ENCODE results near the gene NOB1. TPM values are rescaled to one million over a fixed set of nuclear protein-coding genes. Genes with fewer than 3 reads are reported as not detected.

NOB1 gene
- total and polyA plus RNA-seq, 2 of the 4 experiments (the other 2 are of a cell fraction): 47.0 to 58.1 TPM

GRCh38 chr16:69699915-69700314, 54.8 kb downstream of the NOB1 start:
- Histone ChIP-seq H2BK120ac (ENCODE audit: low read depth, low read length) (no peak overlapping the region), H3K14ac (replicated peaks; ENCODE audit: low read depth, low read length) (no peak overlapping the region), H3K4me2 (ENCODE audit: low read depth, low read length) (no peak overlapping the region), H3K9me1 (ENCODE audit: insufficient read depth, low read length) (peaks cover 5% of the 10 kb centered on the region; the same call in 1 of the 2 replicates), H3K4me3 (ENCODE audit: insufficient read depth, low read depth, low read length) (no peak overlapping the region), H2BK20ac (ENCODE audit: low read depth, low read length) (no peak overlapping the region), H4K91ac (ENCODE audit: insufficient read depth, low read depth, low read length) (no peak overlapping the region), H4K8ac (ENCODE audit: low read depth in 2 of 2, low read length in 2 of 2) (no peak overlapping the region; a peak in 1 of 4 replicates), H4K20me1 (ENCODE audit: insufficient read depth, low read length) (peaks cover 4% of the 10 kb centered on the region; the same call in 1 of the 2 replicates), H3K27me3 (ENCODE audit: control insufficient read depth, insufficient read depth, low read length) (no peaks in the 10 kb centered on the region), H3K9me3 (ENCODE audit: control insufficient read depth, insufficient read depth, low read length) (no peaks in the 10 kb centered on the region), H2BK5ac (ENCODE audit: low read depth, low read length, poor library complexity, severe bottlenecking) (peak overlapping the region; percentile 11), H3K18ac (ENCODE audit: low read depth, low read length) (no peak overlapping the region), H3K23ac (ENCODE audit: low read depth, low read length) (no peak overlapping the region), H3K4me1 (ENCODE audit: control insufficient read depth, insufficient read depth, low read length) (peaks cover 2% of the 10 kb centered on the region), H3K36me3 (ENCODE audit: control insufficient read depth, insufficient read depth, low read length) (peaks cover 18% of the 10 kb centered on the region), H2AFZ (replicated peaks; ENCODE audit: low read length, poor library complexity) (no peak overlapping the region), H3K4ac (ENCODE audit: low read depth, low read length) (no peak overlapping the region), H3K9ac (ENCODE audit: low read depth, low read length) (no peak overlapping the region), H2AK5ac (ENCODE audit: low read depth, low read length) (no peak overlapping the region), H4K5ac (ENCODE audit: low read depth, low read length) (no peak overlapping the region), H2BK15ac (ENCODE audit: low read depth, low read length) (no peak overlapping the region), H3K56ac (ENCODE audit: extremely low read depth, insufficient read depth, low read length) (no peak overlapping the region), H3K27ac (ENCODE audit: insufficient read depth, low read length) (no peak overlapping the region), H2AK9ac (replicated peaks; ENCODE audit: low read depth, low read length, poor library complexity) (no peak overlapping the region), H3K79me1 (ENCODE audit: low read depth in 1 of 2, low read length in 2 of 2) (peaks cover 33 to 41% of the 10 kb centered on the region in 2 experiments)
- intact Hi-C loops (cut with micrococcal nuclease) (loop anchor here (10.0 kb wide), 1 partner anchor 115 kb away; no protein-coding TSS in a partner anchor), in situ Hi-C loops (cut with MboI; ENCODE audit: low sequenced_read_pairs) (no loop called here), dilution Hi-C loops (cut with HindIII; ENCODE audit: low sequenced_read_pairs, unreplicated experiment) (no loop called here)
- no TSS peak for BruUV-seq (replicated peaks)
- ATAC-seq (ENCODE audit: low read depth) (no peak), DNase-seq (no peak)
- ChIA-PET CTCF (interaction anchor here (1.1 kb wide), 2 partner anchors 9 to 27 kb away, joined by 3 read pairs; no protein-coding TSS in a partner anchor), POLR2A (ENCODE audit: unreplicated experiment) (no interaction called here)
- no CpG with 5 or more reads among the region's 1 CpG for WGBS, 2 experiments (ENCODE audit: extremely low coverage in 2 of 2, insufficient read length in 1 of 2)
- TF ChIP-seq MXI1 (IDR thresholded peaks at IDR 0.05; ENCODE audit: borderline replicate concordance, low read depth, low read length) (no peak), RAD21 (IDR thresholded peaks at IDR 0.05; ENCODE audit: low read length) (no peak), MAZ (IDR thresholded peaks at IDR 0.05; ENCODE audit: borderline replicate concordance, low read depth, low read length) (no peak), CHD1 (IDR thresholded peaks at IDR 0.05; ENCODE audit: low read depth, low read length) (no peak), BHLHE40 (IDR thresholded peaks at IDR 0.05; ENCODE audit: low read depth, low read length) (no peak), RCOR1 (IDR thresholded peaks at IDR 0.05; ENCODE audit: insufficient replicate concordance, low read length) (no peak), CEBPB (IDR thresholded peaks at IDR 0.05; ENCODE audit: low read depth, low read length) (no peak), RFX5 (IDR thresholded peaks at IDR 0.05; ENCODE audit: low read depth, low read length) (no peak), CTCF (conservative IDR thresholded peaks at IDR 0.05; ENCODE audit: low read depth, low read length) (no peak), ELK1 (IDR thresholded peaks at IDR 0.05; ENCODE audit: borderline replicate concordance, low read depth, low read length) (no peak), NFE2L2 (IDR thresholded peaks at IDR 0.05; ENCODE audit: low read depth, low read length) (no peak), FOS (IDR thresholded peaks at IDR 0.05; ENCODE audit: low read depth, low read length) (no peak), POLR2A (IDR thresholded peaks at IDR 0.05; ENCODE audit: low read depth, low read length) (no peak), SMC3 (IDR thresholded peaks at IDR 0.05; ENCODE audit: low read depth, low read length) (no peak), USF2 (IDR thresholded peaks at IDR 0.05; ENCODE audit: low read depth, low read length) (no peak)

Measured in IMR-90 (cell line).